B cell (primary cell): ENCODE results near the gene POLE2. TPM values are rescaled to one million over a fixed set of nuclear protein-coding genes. Genes with fewer than 3 reads are reported as not detected.

ENCODE experiments used
- ATAC-seq: fragments of 200-7000 bp; cut with Tn5 transposase; one replicate; pipeline ENCODE4 v1.10.0; 2021; ENCODE audit warnings: low read depth, mild to moderate bottlenecking, moderate number of reproducible peaks, moderate library complexity
- CTCF ChIA-PET: fragments of 350-600 bp; sonication (Branson Sonifier 250); formaldehyde crosslinking; loops from one replicate; lab custom pipeline; 2021; ENCODE audit warnings: antibody characterized with exemption, inconsistent platforms; lab: Charles Lee
- POLR2A ChIA-PET: fragments of 350-600 bp; sonication (Branson Sonifier 250); formaldehyde crosslinking; loops from one replicate; lab custom pipeline; 2021; ENCODE audit warnings: antibody characterized with exemption; lab: Charles Lee
- DNase-seq: peaks from one replicate; pipeline ENCODE4 v3.0.0; 2013
- H2AFZ ChIP-seq: 2 replicates; pipeline ENCODE4 v1.6.1; 2012; ENCODE audit warnings: mild to moderate bottlenecking, low read depth, low read length; ENCODE audit not compliant: insufficient read depth, poor library complexity, severe bottlenecking
- H3K27ac ChIP-seq, 2 donors: 1 replicate in 1 of 2; 2 replicates in 1 of 2; pipeline ENCODE4 v1.5.1; 2012 to 2013; ENCODE audit warnings: low read length in 2 of 2, mild to moderate bottlenecking in 2 of 2, moderate library complexity in 1 of 2
- H3K27me3 ChIP-seq, 4 experiments: fragments of 200-600 bp in 1 of 4; sonication (generic) in 1 of 4; replicated peaks in 1 of 4; 1 replicate in 2 of 4; 2 replicates in 2 of 4; pipeline versions ENCODE4 v1.6.1 to v1.7.0; 2013 to 2016; ENCODE audit warnings: low read length in 3 of 4, mild to moderate bottlenecking in 2 of 4, mixed read lengths in 1 of 4, moderate library complexity in 1 of 4; ENCODE audit not compliant: insufficient read depth in 4 of 4, control insufficient read depth in 3 of 4; ENCODE audit errors: control extremely low read depth in 1 of 4
- H3K36me3 ChIP-seq, 2 experiments: replicated peaks in 1 of 2; 1 replicate in 1 of 2; 2 replicates in 1 of 2; pipeline versions ENCODE4 v1.6.1 to v1.7.1; 2013; ENCODE audit warnings: low read length in 1 of 2; ENCODE audit not compliant: insufficient read depth in 2 of 2, control insufficient read depth in 1 of 2; ENCODE audit errors: control extremely low read depth in 1 of 2, extremely low read depth in 1 of 2
- H3K4me1 ChIP-seq, 2 donors: fragments of 200-600 bp in 1 of 2; sonication (generic) in 1 of 2; 1 replicate in 1 of 2; 2 replicates in 1 of 2; pipeline versions ENCODE4 v1.5.1 to v1.6.1; 2013 to 2017; ENCODE audit warnings: low read length in 2 of 2; ENCODE audit not compliant: control insufficient read depth in 2 of 2, insufficient read depth in 2 of 2
- H3K4me2 ChIP-seq: replicated peaks from 2 replicates; pipeline ENCODE3; 2012; ENCODE audit warnings: mild to moderate bottlenecking, low read depth, low read length; ENCODE audit not compliant: poor library complexity, severe bottlenecking
- H3K4me3 ChIP-seq, 5 experiments: fragments of 200-600 bp in 1 of 5; sonication (generic) in 1 of 5; 1 replicate in 3 of 5; 2 replicates in 2 of 5; pipeline versions ENCODE4 v1.5.1 to v1.7.0; 2011 to 2016; ENCODE audit warnings: low read length in 4 of 5, mild to moderate bottlenecking in 4 of 5, low read depth in 2 of 5, control low read depth in 1 of 5, moderate library complexity in 1 of 5; ENCODE audit not compliant: insufficient read depth in 1 of 5; ENCODE audit errors: control extremely low read depth in 1 of 5, extremely low read depth in 1 of 5
- H3K79me2 ChIP-seq: fragments of 200-600 bp; sonication (generic); one replicate; pipeline ENCODE4 v1.6.0; 2016; ENCODE audit warnings: low read length; ENCODE audit not compliant: control insufficient read depth, insufficient read depth
- H3K9ac ChIP-seq: fragments of 200-600 bp; sonication (generic); 2 replicates; pipeline ENCODE4 v1.6.1; 2017; ENCODE audit warnings: mild to moderate bottlenecking, low read length, moderate library complexity
- H3K9me3 ChIP-seq, 3 donors: one replicate each; pipeline versions ENCODE4 v1.6.1 to v1.7.1; 2013; ENCODE audit warnings: low read length in 2 of 3; ENCODE audit not compliant: control insufficient read depth in 2 of 3, insufficient read depth in 1 of 3; ENCODE audit errors: control extremely low read depth in 1 of 3
- H4K20me1 ChIP-seq: 2 replicates; pipeline ENCODE4 v1.6.0; 2012; ENCODE audit warnings: mild to moderate bottlenecking, low read length; ENCODE audit not compliant: insufficient read depth, control insufficient read depth, poor library complexity, severe bottlenecking
- H3K27ac Mint-ChIP-seq: one replicate; pipeline ENCODE4 v1.8.0; 2021; ENCODE audit warnings: mixed read lengths
- H3K27me3 Mint-ChIP-seq: one replicate; pipeline ENCODE4 v1.8.0; 2021; ENCODE audit warnings: mixed read lengths
- H3K4me1 Mint-ChIP-seq: one replicate; pipeline ENCODE4 v1.8.0; 2021; ENCODE audit warnings: mixed read lengths
- H3K4me3 Mint-ChIP-seq: one replicate; pipeline ENCODE4 v1.8.0; 2021; ENCODE audit warnings: mixed read lengths
- H3K9me3 Mint-ChIP-seq: one replicate; pipeline ENCODE4 v1.8.0; 2022; ENCODE audit warnings: mixed read lengths; ENCODE audit not compliant: insufficient read depth
- CTCF ChIP-seq: fragments of 200-600 bp; IDR thresholded peaks from one replicate; pipeline ENCODE4 v1.8.0; 2022; ENCODE audit warnings: antibody characterized with exemption, mild to moderate bottlenecking
- EZH2 ChIP-seq: IDR thresholded peaks from 2 replicates; pipeline ENCODE4 v1.6.1; 2012; ENCODE audit warnings: borderline replicate concordance, low read depth, mild to moderate bottlenecking, moderate library complexity, low read length; ENCODE audit not compliant: insufficient read depth, poor library complexity, severe bottlenecking
- WGBS: methylation state at CpG from one replicate; pipeline ENCODE4 v1.1.5; 2013; ENCODE audit warnings: missing lambda C conversion rate; ENCODE audit not compliant: insufficient coverage; 5-methylcytosine and 5-hydroxymethylcytosine counted together
- intact Hi-C: fragments of 100-400 bp; cut with micrococcal nuclease; formaldehyde crosslinking; loops from one replicate; pipeline ENCODE4 v1.10.0; 2022
- polyA plus RNA-seq: library from polyadenylated mRNA; depleted of rRNA; stranded (reverse); fragments of >200 nt; gene quantifications from 2 replicates; pipeline ENCODE4 v1.2.3, GENCODE V29; 2012
- total RNA-seq, 2 donors: library from RNA; stranded (reverse); fragments of 120-200 nt in 1 of 2; gene quantifications; 1 replicate in 1 of 2; 2 replicates in 1 of 2; pipeline versions ENCODE4 v1.2.3 to v1.2.4, GENCODE V29; 2013 to 2022

The POLE2 gene
- total and polyA plus RNA-seq, 2 donors (not counting 1 experiment from before 2014, with no cell fraction given), result 1.4 to 2.6 TPM

GRCh38 chr14:49620182-49621113 is 67.6 kb downstream of the POLE2 start, which contains the start of the genes MGAT2 and RPL36AL:
TSS of gene MGAT2 (plus strand) at chr14:49620799. CDS start at chr14:49621269, 470 bp downstream.
TSS of gene RPL36AL (minus strand) at chr14:49620626. CDS start at chr14:49619104, 1,522 bp downstream.
- no peaks in the 10 kb centered on the region for H3K9me3 Mint-ChIP-seq
- H3K4me3 Mint-ChIP-seq, result peak within 1 kb of the TSS; percentile 99
- Histone ChIP-seq H3K4me2 (peak within 1 kb of the TSS; percentile 88), H3K27ac (peak within 1 kb of the TSS; percentile 96 to 98), H3K4me3 (peak within 1 kb of the TSS; percentile 90 to 99 (median 97)), H4K20me1 (peaks cover 42% of the 10 kb centered on the region), H3K9ac (peak within 1 kb of the TSS; percentile 94), H3K36me3 (peaks cover 6 to 19% of the 10 kb centered on the region in 2 experiments), H3K27me3 (no peaks in the 10 kb centered on the region), H2AFZ (peak within 1 kb of the TSS; percentile 76), H3K9me3 (no peaks in the 10 kb centered on the region), H3K79me2 (peaks cover 76% of the 10 kb centered on the region), H3K4me1 (peaks cover 31 to 44% of the 10 kb centered on the region in 2 donors)
- peak within 1 kb of the TSS; percentile 99 for H3K27ac Mint-ChIP-seq
- WGBS, result under 1% methylated on average over 85 of the region's 85 CpGs
- H3K4me1 Mint-ChIP-seq, result peaks cover 55% of the 10 kb centered on the region
- no peak for TF ChIP-seq EZH2
- TF ChIP-seq CTCF, result peak; percentile 43
- intact Hi-C loops, result loop anchor here (1.0 kb wide), 6 partner anchors 14 to 692 kb away; partner anchors contain the start of genes DMAC2L, L2HGDH, LRR1 and POLE2
- peak; percentile 93 for ATAC-seq
- POLR2A ChIA-PET, result interaction anchor here (0.6 to 3.4 kb wide), 17 partner anchors 9 to 871 kb away, joined by 3 to 88 read pairs (median 4); partner anchors contain the start of genes DNAAF2, KLHDC2, LRR1 and NEMF
- DNase-seq, result peak; percentile 98
- CTCF ChIA-PET, result interaction anchor here (0.5 to 6.8 kb wide), 19 partner anchors 8 to 232 kb away, joined by 3 to 93 read pairs (median 4); partner anchors contain the start of genes DNAAF2, KLHDC1, KLHDC2 and LRR1
- no peaks in the 10 kb centered on the region for H3K27me3 Mint-ChIP-seq
